Panc1 (cell line): ENCODE results near the gene TACO1. TPM values are rescaled to one million over a fixed set of nuclear protein-coding genes. Genes with fewer than 3 reads are reported as not detected.

Experiments used
- ATAC-seq: fragments of 200-7000 bp; cut with Tn5 transposase; 2 replicates; pipeline ENCODE4 v1.9.1; 2020; ENCODE audit warnings: mild to moderate bottlenecking, moderate library complexity
- BruUV-seq: library from RNA; stranded (reverse); fragments of 400-500 nt; replicated peaks from 2 replicates; lab custom pipeline; 2021; lab: Mats Ljungman, UMichigan
- CTCF ChIA-PET: fragments of 300-600 bp; sonication (Branson Sonifier 250); formaldehyde crosslinking; loops from one replicate; lab custom pipeline; 2022; ENCODE audit warnings: antibody characterized with exemption; lab: Charles Lee
- POLR2A ChIA-PET: fragments of 300-600 bp; sonication (Branson Sonifier 250); formaldehyde crosslinking; loops from one replicate; lab custom pipeline; 2022; ENCODE audit warnings: antibody characterized with exemption; lab: Charles Lee
- DNase-seq: peaks from one replicate; pipeline ENCODE4 v3.0.0-alpha.2; 2010; ENCODE audit warnings: low read depth, low spot score
- H3K27ac ChIP-seq: 2 replicates; pipeline ENCODE4 v1.5.1; 2011; ENCODE audit warnings: mild to moderate bottlenecking, low read length, inconsistent platforms
- H3K27me3 ChIP-seq: fragments of 200-500 bp; sonication (Bioruptor generic); 2 replicates; pipeline ENCODE4 v1.6.0; 2014; ENCODE audit warnings: low read length, inconsistent platforms; ENCODE audit not compliant: control insufficient read depth, insufficient read depth
- H3K36me3 ChIP-seq: fragments of 200-500 bp; sonication (Bioruptor generic); 2 replicates; pipeline ENCODE4 v1.5.1; 2014; ENCODE audit warnings: inconsistent platforms, mild to moderate bottlenecking, low read length, moderate library complexity; ENCODE audit not compliant: control insufficient read depth, insufficient read depth
- H3K4me1 ChIP-seq: 2 replicates; pipeline ENCODE4 v1.5.1; 2011; ENCODE audit warnings: inconsistent platforms, mild to moderate bottlenecking, low read length, moderate library complexity; ENCODE audit not compliant: control insufficient read depth, insufficient read depth
- H3K4me3 ChIP-seq, 2 experiments: 2 replicates each; pipeline ENCODE4 v1.5.1; 2011 to 2012; ENCODE audit warnings: low read depth in 2 of 2, low read length in 2 of 2, mild to moderate bottlenecking in 2 of 2, inconsistent platforms in 1 of 2, moderate library complexity in 1 of 2
- H3K9me3 ChIP-seq: fragments of 200-500 bp; sonication (Bioruptor generic); 2 replicates; pipeline ENCODE4 v1.5.1; 2014; ENCODE audit warnings: low read depth, mild to moderate bottlenecking, inconsistent platforms, low read length, moderate library complexity; ENCODE audit not compliant: control insufficient read depth, insufficient read depth
- CTCF ChIP-seq: fragments of 450-650 bp; IDR thresholded peaks from 2 replicates; pipeline ENCODE4 v1.5.1; 2017; ENCODE audit warnings: mild to moderate bottlenecking
- POLR2AphosphoS5 ChIP-seq: IDR thresholded peaks from 2 replicates; pipeline ENCODE4 v1.6.1; 2012; ENCODE audit warnings: mild to moderate bottlenecking, low read depth, low read length, moderate library complexity
- REST ChIP-seq, 2 experiments: IDR thresholded peaks; 2 replicates each; pipeline ENCODE4 v1.6.1; 2011 to 2012; ENCODE audit warnings: low read depth in 2 of 2, control low read depth in 1 of 2, low read length in 1 of 2, mild to moderate bottlenecking in 1 of 2, moderate library complexity in 1 of 2; ENCODE audit not compliant: insufficient read depth in 1 of 2
- SIN3A ChIP-seq: IDR thresholded peaks from 2 replicates; pipeline ENCODE4 v1.6.1; 2012; ENCODE audit warnings: low read depth, mild to moderate bottlenecking, low read length, moderate library complexity, borderline replicate concordance; ENCODE audit not compliant: insufficient read depth
- TCF7L2 ChIP-seq: IDR thresholded peaks from 2 replicates; pipeline ENCODE4 v1.6.1; 2011; ENCODE audit warnings: mild to moderate bottlenecking, low read depth, low read length, inconsistent platforms
- in situ Hi-C: cut with HindIII; loops from 2 replicates; pipeline ENCODE4 v1.10.0; 2016; ENCODE audit warnings: low sequenced_read_pairs, low pct_unique_long_range_greater_than_20kb
- intact Hi-C: fragments of 100-400 bp; cut with micrococcal nuclease; formaldehyde crosslinking; loops from one replicate; pipeline ENCODE4 v1.10.0; 2022; ENCODE audit not compliant: unreplicated experiment
- total RNA-seq: library from RNA; stranded (reverse); gene quantifications from one replicate; pipeline ENCODE4 v1.2.1, GENCODE V29; 2021; ENCODE audit not compliant: unreplicated experiment

The TACO1 gene
- total RNA-seq, 1 experiment from 2014 or later: 17.9 TPM

- in situ Hi-C loops (no loop called here), intact Hi-C loops (no loop called here)
- BruUV-seq: TSS peak; percentile 76
Observed at GRCh38 chr17:63621229-63621683, 20.6 kb downstream of the TACO1 start.

More at GRCh38 chr17:63621229-63621683, 20.6 kb downstream of the TACO1 start:
- Histone ChIP-seq H3K9me3 (no peaks in the 10 kb centered on the region), H3K27me3 (no peaks in the 10 kb centered on the region), H3K36me3 (peaks cover 5% of the 10 kb centered on the region; the same call in 1 of the 2 replicates), H3K4me1 (peaks cover 18% of the 10 kb centered on the region), H3K4me3 (peak overlapping the region; percentile 62 to 63), H3K27ac (peak overlapping the region; percentile 77)
- DNase-seq (no peak), ATAC-seq (no peak)
- CTCF ChIA-PET: interaction anchor here (0.9 kb wide), 1 partner anchor 9 kb away, joined by 4 read pairs; no protein-coding TSS in a partner anchor
- TF ChIP-seq REST (IDR thresholded peaks at IDR 0.05; ENCODE audit: insufficient read depth in 1 of 2, low read depth in 2 of 2, low read length in 1 of 2): no peak
- no peak for TF ChIP-seq POLR2AphosphoS5
- TF ChIP-seq CTCF: no peak
- TF ChIP-seq SIN3A: no peak
- no peak for TF ChIP-seq TCF7L2
- POLR2A ChIA-PET: no interaction called here
